ENCODE results near the gene FURIN. TPM values are rescaled to one million over a fixed set of nuclear protein-coding genes. Genes with fewer than 3 reads are reported as not detected.

Gene FURIN
- total RNA-seq, 1 donor from 2014 or later = 103 TPM

DNA sequence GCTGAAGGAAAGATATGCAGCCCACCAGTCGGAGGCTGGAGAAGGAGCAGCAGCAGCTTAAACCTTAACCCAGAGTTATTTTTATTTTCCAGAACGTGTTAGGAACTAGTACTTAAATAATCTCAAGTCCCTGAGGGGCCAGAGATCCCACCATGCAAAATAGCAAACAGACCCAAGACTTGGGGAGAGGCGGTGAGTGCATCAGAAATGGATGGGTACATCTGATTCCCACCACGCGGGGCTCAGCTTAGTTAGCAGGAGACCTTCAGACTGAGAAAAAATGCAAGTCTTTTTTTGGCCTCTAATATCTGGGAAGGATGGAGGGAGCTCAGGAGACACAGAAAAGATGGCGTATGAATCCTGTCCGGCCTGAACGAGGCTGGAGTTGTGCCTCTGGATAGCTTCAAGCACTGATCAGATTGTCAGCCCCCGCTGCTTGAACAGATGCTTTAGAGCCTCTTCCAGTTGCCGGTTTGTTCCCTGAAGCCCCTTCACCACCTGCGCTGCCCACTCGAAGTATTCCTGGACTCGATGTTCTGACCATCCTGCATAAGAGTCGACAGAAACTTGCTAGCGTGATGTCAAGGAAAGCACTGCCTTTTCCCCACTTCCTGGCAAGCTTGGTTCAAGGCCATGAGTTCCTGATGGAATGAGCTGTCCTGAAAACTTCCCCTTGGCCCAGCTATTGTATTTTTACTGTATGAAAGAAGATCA is 62.6 kb downstream of the FURIN start:
- DNase-seq (ENCODE audit: low read depth) = no peak
- Histone ChIP-seq H3K36me3 (ENCODE audit: control insufficient read depth, insufficient read depth, low read length) (no peaks in the 10 kb centered on the region), H3K27me3 (ENCODE audit: control insufficient read depth, insufficient read depth, low read length) (no peaks in the 10 kb centered on the region), H3K4me3 (ENCODE audit: low read depth, low read length) (no peak overlapping the region)
- TF ChIP-seq, protein P1, sequence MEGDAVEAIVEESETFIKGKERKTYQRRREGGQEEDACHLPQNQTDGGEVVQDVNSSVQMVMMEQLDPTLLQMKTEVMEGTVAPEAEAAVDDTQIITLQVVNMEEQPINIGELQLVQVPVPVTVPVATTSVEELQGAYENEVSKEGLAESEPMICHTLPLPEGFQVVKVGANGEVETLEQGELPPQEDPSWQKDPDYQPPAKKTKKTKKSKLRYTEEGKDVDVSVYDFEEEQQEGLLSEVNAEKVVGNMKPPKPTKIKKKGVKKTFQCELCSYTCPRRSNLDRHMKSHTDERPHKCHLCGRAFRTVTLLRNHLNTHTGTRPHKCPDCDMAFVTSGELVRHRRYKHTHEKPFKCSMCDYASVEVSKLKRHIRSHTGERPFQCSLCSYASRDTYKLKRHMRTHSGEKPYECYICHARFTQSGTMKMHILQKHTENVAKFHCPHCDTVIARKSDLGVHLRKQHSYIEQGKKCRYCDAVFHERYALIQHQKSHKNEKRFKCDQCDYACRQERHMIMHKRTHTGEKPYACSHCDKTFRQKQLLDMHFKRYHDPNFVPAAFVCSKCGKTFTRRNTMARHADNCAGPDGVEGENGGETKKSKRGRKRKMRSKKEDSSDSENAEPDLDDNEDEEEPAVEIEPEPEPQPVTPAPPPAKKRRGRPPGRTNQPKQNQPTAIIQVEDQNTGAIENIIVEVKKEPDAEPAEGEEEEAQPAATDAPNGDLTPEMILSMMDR (IDR thresholded peaks at IDR 0.05; ENCODE audit: insufficient read depth, low read length, poor library complexity, severe bottlenecking) = no peak

- TF ChIP-seq, protein P1 (IDR thresholded peaks at IDR 0.05; ENCODE audit: insufficient read depth, low read length, poor library complexity, severe bottlenecking) = no peak
- H3K4me3 ChIP-seq (ENCODE audit: low read depth, low read length) = peak overlapping the region; percentile 88
- H3K27me3 ChIP-seq (ENCODE audit: control insufficient read depth, insufficient read depth, low read length) = no peaks in the 10 kb centered on the region
- DNase-seq (ENCODE audit: low read depth) = no peak
- no peaks in the 10 kb centered on the region for H3K36me3 ChIP-seq (ENCODE audit: control insufficient read depth, insufficient read depth, low read length)
These were observed 63.1 kb downstream of the FURIN start for GRCh38 chr15:90931575-90931827.

GRCh38 chr15:90931828-90932659 is 63.7 kb downstream of the FURIN start, which contains the start of gene HDDC3:
HDDC3 (minus strand) TSS chr15:90932549; CDS start chr15:90932540, 9 bp downstream.
- no peak for DNase-seq (ENCODE audit: low read depth)
- H3K36me3 ChIP-seq (ENCODE audit: control insufficient read depth, insufficient read depth, low read length) = no peaks in the 10 kb centered on the region
- TF ChIP-seq, protein P1 (IDR thresholded peaks at IDR 0.05; ENCODE audit: insufficient read depth, low read length, poor library complexity, severe bottlenecking) = peak; percentile 86
- no peaks in the 10 kb centered on the region for H3K27me3 ChIP-seq (ENCODE audit: control insufficient read depth, insufficient read depth, low read length)
- peak within 1 kb of the TSS; percentile 88 for H3K4me3 ChIP-seq (ENCODE audit: low read depth, low read length)

GRCh38 chr15:90932660-90932991 is 64.2 kb downstream of the FURIN start:
- H3K36me3 ChIP-seq (ENCODE audit: control insufficient read depth, insufficient read depth, low read length) = no peaks in the 10 kb centered on the region
- TF ChIP-seq, protein P1 (IDR thresholded peaks at IDR 0.05; ENCODE audit: insufficient read depth, low read length, poor library complexity, severe bottlenecking) = no peak
- DNase-seq (ENCODE audit: low read depth) = no peak
- H3K4me3 ChIP-seq (ENCODE audit: low read depth, low read length) = no peak overlapping the region
- H3K27me3 ChIP-seq (ENCODE audit: control insufficient read depth, insufficient read depth, low read length) = no peaks in the 10 kb centered on the region

Other genes starting within 250 kb of the FURIN start
- 5.0 and 5.6 TPM in 2 replicates for gene BLM, start 151.2 kb upstream of the FURIN start, total RNA-seq
- gene FES, start 15.9 kb downstream of the FURIN start, total RNA-seq = 15.1 and 15.6 TPM in 2 replicates
- gene MAN2A2, start 34.7 kb downstream of the FURIN start, total RNA-seq = 31.1 and 33.3 TPM in 2 replicates
- 20.0 and 24.4 TPM in 2 replicates for gene HDDC3, start 64.0 kb downstream of the FURIN start, total RNA-seq
- 50.1 and 62.7 TPM in 2 replicates for gene UNC45A, start 66.7 kb downstream of the FURIN start, total RNA-seq
- 8.9 and 12.5 TPM in 2 replicates for gene RCCD1, start 86.3 kb downstream of the FURIN start, total RNA-seq
- gene PRC1, start 125.9 kb downstream of the FURIN start, total RNA-seq = 17.0 and 30.0 TPM in 2 replicates
- gene VPS33B, start 154.0 kb downstream of the FURIN start, total RNA-seq = 15.5 and 19.7 TPM in 2 replicates
- 1.8 and 3.3 TPM in 2 replicates for gene SV2B, start 231.7 kb downstream of the FURIN start, total RNA-seq

All from kidney epithelial cell (primary cell).